GM13976 (cell line): Measurements from ENCODE around the gene TTC32.

Source experiments
- DNase-seq: peaks from one replicate; pipeline ENCODE4 v3.0.0; 2012; ENCODE audit warnings: low spot score
- CTCF ChIP-seq: IDR thresholded peaks from 2 replicates; pipeline ENCODE4 v1.5.1; 2012; ENCODE audit warnings: borderline replicate concordance, mild to moderate bottlenecking; ENCODE audit not compliant: insufficient read depth; ENCODE audit errors: extremely low read depth, missing control alignments, control extremely low read depth
- in situ Hi-C: fragments of 300-500 bp; cut with MboI; formaldehyde crosslinking; loops from one replicate; pipeline ENCODE4 v1.12.0; 2022; ENCODE audit warnings: low sequenced_read_pairs, mixed read lengths, inconsistent platforms; ENCODE audit not compliant: unreplicated experiment

The TTC32 gene

GRCh38 chr2:19868224-19868623, 33.6 kb downstream of the TTC32 start:
- DNase-seq = no peak
- in situ Hi-C loops = loop anchor here (10.0 to 25.0 kb wide), 3 partner anchors 513 to 1331 kb away; partner anchors contain the start of gene OSR1
- no peak for TF ChIP-seq CTCF

GRCh38 chr2:19866771-19867170, 35.0 kb downstream of the TTC32 start:
- DNase-seq = no peak
- in situ Hi-C loops = loop anchor here (10.0 to 25.0 kb wide), 3 partner anchors 512 to 1329 kb away; partner anchors contain the start of gene OSR1
- no peak for TF ChIP-seq CTCF

- in situ Hi-C loops = loop anchor here (10.0 to 25.0 kb wide), 3 partner anchors 510 to 1328 kb away; partner anchors contain the start of gene OSR1
- DNase-seq = peak; percentile 56
- no peak for TF ChIP-seq CTCF
Observed at GRCh38 chr2:19865151-19865550, 36.6 kb downstream of the TTC32 start.

GRCh38 chr2:19864381-19864780, 37.4 kb downstream of the TTC32 start:
- no peak for DNase-seq
- TF ChIP-seq CTCF = no peak
- in situ Hi-C loops = loop anchor here (10.0 to 25.0 kb wide), 3 partner anchors 510 to 1327 kb away; partner anchors contain the start of gene OSR1

GRCh38 chr2:19863303-19864041, 38.3 kb downstream of the TTC32 start:
- in situ Hi-C loops = loop anchor here (10.0 to 25.0 kb wide), 3 partner anchors 509 to 1326 kb away; partner anchors contain the start of gene OSR1
- TF ChIP-seq CTCF = peak; percentile 96
- DNase-seq = peak; percentile 90

GRCh38 chr2:19861813-19862212, 40.0 kb downstream of the TTC32 start:
- in situ Hi-C loops = loop anchor here (10.0 to 25.0 kb wide), 3 partner anchors 507 to 1325 kb away; partner anchors contain the start of gene OSR1
- no peak for DNase-seq
- TF ChIP-seq CTCF = no peak

GRCh38 chr2:19860022-19860421, 41.8 kb downstream of the TTC32 start:
- in situ Hi-C loops = loop anchor here (10.0 to 25.0 kb wide), 3 partner anchors 505 to 1323 kb away; partner anchors contain the start of gene OSR1
- no peak for DNase-seq
- TF ChIP-seq CTCF = no peak
